ENCODE data around the gene CPNE5. TPM values are rescaled to one million over a fixed set of nuclear protein-coding genes. Genes with fewer than 3 reads are reported as not detected.
A peak's percentile ranks its signal among the peaks of the same experiment; 100 is the strongest.

Gene CPNE5
- total RNA-seq, 1 experiment from 2014 or later: not detected

GRCh38 chr6:36873115-36873514 is 33.9 kb upstream of the CPNE5 start:
- peak overlapping the region; percentile 92 for H3K4me3 ChIP-seq (ENCODE audit: low read length)
- no peak overlapping the region for H3K27ac ChIP-seq (ENCODE audit: low read length)
- TF ChIP-seq EZH2phosphoT487 (IDR thresholded peaks at IDR 0.05; ENCODE audit: borderline replicate concordance, low read length): no peak
- TF ChIP-seq EZH2 (IDR thresholded peaks at IDR 0.05; ENCODE audit: low read length, unreplicated experiment): no peak
- TF ChIP-seq, protein P1, sequence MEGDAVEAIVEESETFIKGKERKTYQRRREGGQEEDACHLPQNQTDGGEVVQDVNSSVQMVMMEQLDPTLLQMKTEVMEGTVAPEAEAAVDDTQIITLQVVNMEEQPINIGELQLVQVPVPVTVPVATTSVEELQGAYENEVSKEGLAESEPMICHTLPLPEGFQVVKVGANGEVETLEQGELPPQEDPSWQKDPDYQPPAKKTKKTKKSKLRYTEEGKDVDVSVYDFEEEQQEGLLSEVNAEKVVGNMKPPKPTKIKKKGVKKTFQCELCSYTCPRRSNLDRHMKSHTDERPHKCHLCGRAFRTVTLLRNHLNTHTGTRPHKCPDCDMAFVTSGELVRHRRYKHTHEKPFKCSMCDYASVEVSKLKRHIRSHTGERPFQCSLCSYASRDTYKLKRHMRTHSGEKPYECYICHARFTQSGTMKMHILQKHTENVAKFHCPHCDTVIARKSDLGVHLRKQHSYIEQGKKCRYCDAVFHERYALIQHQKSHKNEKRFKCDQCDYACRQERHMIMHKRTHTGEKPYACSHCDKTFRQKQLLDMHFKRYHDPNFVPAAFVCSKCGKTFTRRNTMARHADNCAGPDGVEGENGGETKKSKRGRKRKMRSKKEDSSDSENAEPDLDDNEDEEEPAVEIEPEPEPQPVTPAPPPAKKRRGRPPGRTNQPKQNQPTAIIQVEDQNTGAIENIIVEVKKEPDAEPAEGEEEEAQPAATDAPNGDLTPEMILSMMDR (conservative IDR thresholded peaks at IDR 0.05; ENCODE audit: low read depth, low read length): no peak
- no peak overlapping the region for H2AFZ ChIP-seq (ENCODE audit: low read length)
- H3K4me2 ChIP-seq (ENCODE audit: low read length): peak overlapping the region; percentile 90
- H3K79me2 ChIP-seq (ENCODE audit: low read length): peaks cover 46% of the 10 kb centered on the region
- peaks cover 18% of the 10 kb centered on the region for H3K4me1 ChIP-seq (ENCODE audit: insufficient read depth, low read length)
- H4K20me1 ChIP-seq (ENCODE audit: low read length): no peaks in the 10 kb centered on the region
- DNase-seq (no peak), ATAC-seq (no peak)
- no peaks in the 10 kb centered on the region for H3F3A ChIP-seq (ENCODE audit: low read length, unreplicated experiment)
- H3K9me2 ChIP-seq (replicated peaks; ENCODE audit: low read length): no peaks in the 10 kb centered on the region
- no TSS peak for BruUV-seq (replicated peaks)
- peak overlapping the region; percentile 95; the same call in 1 of the 2 replicates for H3K9ac ChIP-seq (ENCODE audit: low read length)
- CTCF ChIA-PET: no interaction called here
- H3K27me3 ChIP-seq (ENCODE audit: low read length): no peaks in the 10 kb centered on the region
- H3K9me3 ChIP-seq (ENCODE audit: low read length): no peaks in the 10 kb centered on the region
- POLR2A ChIA-PET (ENCODE audit: unreplicated experiment): no interaction called here
- peaks cover 21% of the 10 kb centered on the region for H3K36me3 ChIP-seq (ENCODE audit: low read depth, low read length)
- intact Hi-C loops (cut with micrococcal nuclease): no loop called here

DNA sequence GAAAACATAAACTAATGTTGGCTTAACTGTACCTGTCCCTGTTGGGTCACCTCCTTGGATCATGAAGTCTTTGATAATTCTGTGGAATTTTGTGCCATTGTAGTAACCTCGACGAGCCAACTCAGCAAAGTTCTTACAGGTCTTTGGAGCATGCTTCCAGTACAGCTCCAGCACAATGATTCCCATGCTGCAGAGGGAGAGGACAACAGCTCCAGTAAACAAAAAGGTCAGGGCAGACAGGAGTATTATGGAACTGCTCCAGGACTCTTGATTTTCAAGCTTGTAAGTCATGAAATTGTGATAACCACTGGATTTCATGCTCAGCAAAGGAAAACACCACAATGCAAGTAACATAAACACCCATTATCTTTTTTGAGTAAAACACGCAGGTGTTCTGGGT is 32.4 kb upstream of the CPNE5 start:
- no peak for ATAC-seq
- no peak for DNase-seq
- intact Hi-C loops (cut with micrococcal nuclease): no loop called here
- H2AFZ ChIP-seq (ENCODE audit: low read length): no peak overlapping the region
- H3K9me3 ChIP-seq (ENCODE audit: low read length): no peaks in the 10 kb centered on the region
- no peak overlapping the region for H3K4me2 ChIP-seq (ENCODE audit: low read length)
- H3K27me3 ChIP-seq (ENCODE audit: low read length): no peaks in the 10 kb centered on the region
- H3K27ac ChIP-seq (ENCODE audit: low read length): no peak overlapping the region
- no TSS peak for BruUV-seq (replicated peaks)
- H3K9ac ChIP-seq (ENCODE audit: low read length): no peak overlapping the region
- H3K4me3 ChIP-seq (ENCODE audit: low read length): no peak overlapping the region
- peaks cover 18% of the 10 kb centered on the region for H3K4me1 ChIP-seq (ENCODE audit: insufficient read depth, low read length)
- ChIA-PET CTCF (no interaction called here), POLR2A (ENCODE audit: unreplicated experiment) (interaction anchor here (0.6 kb wide), 1 partner anchor 39 kb away, joined by 4 read pairs; no protein-coding TSS in a partner anchor)
- H3K36me3 ChIP-seq (ENCODE audit: low read depth, low read length): peaks cover 30% of the 10 kb centered on the region
- H3F3A ChIP-seq (ENCODE audit: low read length, unreplicated experiment): no peaks in the 10 kb centered on the region
- peaks cover 60% of the 10 kb centered on the region for H3K79me2 ChIP-seq (ENCODE audit: low read length)
- H4K20me1 ChIP-seq (ENCODE audit: low read length): no peaks in the 10 kb centered on the region
- no peak for TF ChIP-seq EZH2 (IDR thresholded peaks at IDR 0.05; ENCODE audit: low read length, unreplicated experiment)
- no peak for TF ChIP-seq EZH2phosphoT487 (IDR thresholded peaks at IDR 0.05; ENCODE audit: borderline replicate concordance, low read length)
- TF ChIP-seq, protein P1 (conservative IDR thresholded peaks at IDR 0.05; ENCODE audit: low read depth, low read length): no peak
- H3K9me2 ChIP-seq (replicated peaks; ENCODE audit: low read length): no peaks in the 10 kb centered on the region

- no peak overlapping the region for H3K9ac ChIP-seq (ENCODE audit: low read length)
- ATAC-seq: no peak
Observed at GRCh38 chr6:36867471-36868224, 28.4 kb upstream of the CPNE5 start.

More at GRCh38 chr6:36867471-36868224, 28.4 kb upstream of the CPNE5 start:
- Histone ChIP-seq H3K9me3 (ENCODE audit: low read length) (no peaks in the 10 kb centered on the region), H3K79me2 (ENCODE audit: low read length) (peaks cover 79% of the 10 kb centered on the region), H3K36me3 (ENCODE audit: low read depth, low read length) (peaks cover 55% of the 10 kb centered on the region), H2AFZ (ENCODE audit: low read length) (no peak overlapping the region), H3K4me3 (ENCODE audit: low read length) (no peak overlapping the region), H3K9me2 (replicated peaks; ENCODE audit: low read length) (no peaks in the 10 kb centered on the region), H3K27ac (ENCODE audit: low read length) (no peak overlapping the region), H3K4me1 (ENCODE audit: insufficient read depth, low read length) (no peaks in the 10 kb centered on the region), H3F3A (ENCODE audit: low read length, unreplicated experiment) (no peaks in the 10 kb centered on the region), H4K20me1 (ENCODE audit: low read length) (no peaks in the 10 kb centered on the region), H3K27me3 (ENCODE audit: low read length) (no peaks in the 10 kb centered on the region), H3K4me2 (ENCODE audit: low read length) (no peak overlapping the region)
- CTCF ChIA-PET: no interaction called here
- no peak for DNase-seq
- POLR2A ChIA-PET (ENCODE audit: unreplicated experiment): no interaction called here
- BruUV-seq (replicated peaks): no TSS peak
- TF ChIP-seq EZH2phosphoT487 (IDR thresholded peaks at IDR 0.05; ENCODE audit: borderline replicate concordance, low read length): no peak
- TF ChIP-seq, protein P1 (conservative IDR thresholded peaks at IDR 0.05; ENCODE audit: low read depth, low read length): no peak
- no peak for TF ChIP-seq EZH2 (IDR thresholded peaks at IDR 0.05; ENCODE audit: low read length, unreplicated experiment)
- intact Hi-C loops (cut with micrococcal nuclease): no loop called here
